ENCODE data around the gene GPR146.

GPR146 gene

GRCh38 chr7:1028044-1028770 lies 16.1 kb upstream of the GPR146 start:
- Histone ChIP-seq H3K27me3 (ENCODE audit: low read length) (no peaks in the 10 kb centered on the region), H3K4me2 (ENCODE audit: low read depth, low read length, poor library complexity, severe bottlenecking) (peak overlapping the region; percentile 66), H3K9me3 (ENCODE audit: insufficient read depth, low read length) (no peaks in the 10 kb centered on the region), H3K4me3 (ENCODE audit: insufficient read depth, low read length, poor library complexity, severe bottlenecking) (peak overlapping the region; percentile 52), H2AFZ (ENCODE audit: low read depth, low read length, severe bottlenecking) (peak overlapping the region; percentile 4), H3F3A (ENCODE audit: insufficient read depth) (peaks cover 40% of the 10 kb centered on the region), H3K9me2 (replicated peaks; ENCODE audit: insufficient read depth, low read length) (no peaks in the 10 kb centered on the region), H3K27ac (ENCODE audit: low read depth, low read length) (peak overlapping the region; percentile 92), H3K36me3 (ENCODE audit: low read length) (no peaks in the 10 kb centered on the region), H3K9ac (ENCODE audit: low read length) (peak overlapping the region; percentile 68), H3K79me2 (ENCODE audit: insufficient read depth, low read length) (no peaks in the 10 kb centered on the region), H4K20me1 (ENCODE audit: low read depth, low read length) (no peaks in the 10 kb centered on the region)
- no peak for TF ChIP-seq CTCF (IDR thresholded peaks at IDR 0.05; ENCODE audit: insufficient read depth, low read length, poor library complexity, severe bottlenecking)
- TF ChIP-seq EZH2phosphoT487 (conservative IDR thresholded peaks at IDR 0.05; ENCODE audit: low read length), result no peak

GRCh38 chr7:1028775-1029636 lies 15.3 kb upstream of the GPR146 start:
- H3K9ac ChIP-seq (ENCODE audit: low read length), result peak overlapping the region; percentile 68
- peak overlapping the region; percentile 92 for H3K27ac ChIP-seq (ENCODE audit: low read depth, low read length)
- H3K9me2 ChIP-seq (replicated peaks; ENCODE audit: insufficient read depth, low read length), result no peaks in the 10 kb centered on the region
- peaks cover 32% of the 10 kb centered on the region for H3F3A ChIP-seq (ENCODE audit: insufficient read depth)
- TF ChIP-seq EZH2phosphoT487 (conservative IDR thresholded peaks at IDR 0.05; ENCODE audit: low read length) (no peak), CTCF (IDR thresholded peaks at IDR 0.05; ENCODE audit: insufficient read depth, low read length, poor library complexity, severe bottlenecking) (no peak)
- no peaks in the 10 kb centered on the region for H3K9me3 ChIP-seq (ENCODE audit: insufficient read depth, low read length)
- H3K79me2 ChIP-seq (ENCODE audit: insufficient read depth, low read length), result no peaks in the 10 kb centered on the region
- H3K4me3 ChIP-seq (ENCODE audit: insufficient read depth, low read length, poor library complexity, severe bottlenecking), result peak overlapping the region; percentile 52
- H3K27me3 ChIP-seq (ENCODE audit: low read length), result no peaks in the 10 kb centered on the region
- H3K4me2 ChIP-seq (ENCODE audit: low read depth, low read length, poor library complexity, severe bottlenecking), result peak overlapping the region; percentile 66
- H3K36me3 ChIP-seq (ENCODE audit: low read length), result no peaks in the 10 kb centered on the region
- H4K20me1 ChIP-seq (ENCODE audit: low read depth, low read length), result no peaks in the 10 kb centered on the region
- peak overlapping the region; percentile 4 for H2AFZ ChIP-seq (ENCODE audit: low read depth, low read length, severe bottlenecking)

- Histone ChIP-seq H2AFZ (ENCODE audit: low read depth, low read length, severe bottlenecking) (no peak overlapping the region), H3K4me2 (ENCODE audit: low read depth, low read length, poor library complexity, severe bottlenecking) (peak overlapping the region; percentile 66), H3K36me3 (ENCODE audit: low read length) (no peaks in the 10 kb centered on the region), H3K27me3 (ENCODE audit: low read length) (no peaks in the 10 kb centered on the region), H3K4me3 (ENCODE audit: insufficient read depth, low read length, poor library complexity, severe bottlenecking) (no peak overlapping the region), H3K9me3 (ENCODE audit: insufficient read depth, low read length) (no peaks in the 10 kb centered on the region), H4K20me1 (ENCODE audit: low read depth, low read length) (no peaks in the 10 kb centered on the region), H3F3A (ENCODE audit: insufficient read depth) (peaks cover 24% of the 10 kb centered on the region), H3K9me2 (replicated peaks; ENCODE audit: insufficient read depth, low read length) (no peaks in the 10 kb centered on the region), H3K79me2 (ENCODE audit: insufficient read depth, low read length) (no peaks in the 10 kb centered on the region), H3K9ac (ENCODE audit: low read length) (no peak overlapping the region), H3K27ac (ENCODE audit: low read depth, low read length) (no peak overlapping the region)
- no peak for TF ChIP-seq EZH2phosphoT487 (conservative IDR thresholded peaks at IDR 0.05; ENCODE audit: low read length)
- no peak for TF ChIP-seq CTCF (IDR thresholded peaks at IDR 0.05; ENCODE audit: insufficient read depth, low read length, poor library complexity, severe bottlenecking)
Measured at GRCh38 chr7:1029637-1030443, 14.5 kb upstream of the GPR146 start.
